H1 (cell line): Measurements from ENCODE around the gene TLE4. TPM values are rescaled to one million over a fixed set of nuclear protein-coding genes. Genes with fewer than 3 reads are reported as not detected.

Experiments used
- CTCF ChIA-PET: fragments of 300-600 bp; sonication (Branson Sonifier 250); formaldehyde crosslinking; loops from one replicate; lab custom pipeline; 2021; ENCODE audit not compliant: partially characterized antibody; lab: Charles Lee
- POLR2A ChIA-PET: fragments of 300-600 bp; sonication (Branson Sonifier 250); formaldehyde crosslinking; loops from one replicate; lab custom pipeline; 2021; ENCODE audit warnings: inconsistent platforms; ENCODE audit not compliant: partially characterized antibody; lab: Charles Lee
- DNase-seq, 2 experiments: peaks; one replicate each; pipeline versions ENCODE4 v3.0.0 to v3.0.0-alpha.2; 2010 to 2022; ENCODE audit warnings: low spot score in 2 of 2, low read depth in 1 of 2, mixed read lengths in 1 of 2
- FAIRE-seq: peaks from 2 replicates; lab custom pipeline; 2011; peaks lifted over from hg19 to GRCh38; lab: Jason Lieb, UNC
- H2AFZ ChIP-seq: 2 replicates; pipeline ENCODE4 v1.8.1; 2012; ENCODE audit warnings: low read length, inconsistent platforms
- H2AK5ac ChIP-seq: 2 replicates; pipeline ENCODE4 v1.6.1; 2013; ENCODE audit warnings: low read depth, low read length
- H2BK120ac ChIP-seq: replicated peaks from 2 replicates; pipeline ENCODE3; 2013; ENCODE audit warnings: low read depth, low read length, inconsistent platforms
- H2BK12ac ChIP-seq: 2 replicates; pipeline ENCODE4 v1.6.1; 2013; ENCODE audit warnings: low read depth, low read length
- H2BK15ac ChIP-seq: 2 replicates; pipeline ENCODE4 v1.6.1; 2013; ENCODE audit warnings: low read length
- H2BK20ac ChIP-seq: 2 replicates; pipeline ENCODE4 v1.6.1; 2013; ENCODE audit warnings: low read length
- H2BK5ac ChIP-seq: 2 replicates; pipeline ENCODE4 v1.6.1; 2013; ENCODE audit warnings: low read depth, low read length
- H3K14ac ChIP-seq: 2 replicates; pipeline ENCODE4 v1.6.1; 2013; ENCODE audit warnings: inconsistent platforms; ENCODE audit not compliant: insufficient read length
- H3K18ac ChIP-seq: 2 replicates; pipeline ENCODE4 v1.6.1; 2013; ENCODE audit warnings: low read length; ENCODE audit errors: extremely low read depth
- H3K23ac ChIP-seq: 2 replicates; pipeline ENCODE4 v1.6.1; 2013; ENCODE audit warnings: inconsistent platforms; ENCODE audit not compliant: insufficient read length
- H3K23me2 ChIP-seq: 2 replicates; pipeline ENCODE4 v1.6.1; 2013; ENCODE audit warnings: low read depth, low read length
- H3K27ac ChIP-seq: 2 replicates; pipeline ENCODE4 v1.6.1; 2011; ENCODE audit warnings: low read depth, low read length, inconsistent platforms
- H3K27me3 ChIP-seq, 4 experiments: replicated peaks in 1 of 4; 1 replicate in 1 of 4; 2 replicates in 3 of 4; pipeline versions ENCODE4 v1.6.1 to v1.8.1; 2011 to 2013; ENCODE audit warnings: low read length in 3 of 4, mild to moderate bottlenecking in 3 of 4, inconsistent platforms in 2 of 4, mixed read lengths in 2 of 4, moderate library complexity in 1 of 4; ENCODE audit not compliant: control insufficient read depth in 3 of 4, insufficient read depth in 3 of 4; ENCODE audit errors: extremely low read depth in 1 of 4
- H3K36me3 ChIP-seq, 4 experiments: 2 replicates each; pipeline versions ENCODE4 v1.6.1 to v1.8.1; 2011 to 2013; ENCODE audit warnings: mild to moderate bottlenecking in 4 of 4, low read length in 3 of 4, moderate library complexity in 2 of 4, control low read depth in 1 of 4, inconsistent platforms in 1 of 4; ENCODE audit not compliant: insufficient read depth in 4 of 4, control insufficient read depth in 2 of 4
- H3K4ac ChIP-seq: replicated peaks from 2 replicates; pipeline ENCODE3; 2013; ENCODE audit warnings: low read length, low read depth, mixed read lengths, inconsistent platforms; ENCODE audit not compliant: insufficient read length
- H3K4me1 ChIP-seq, 4 experiments: replicated peaks in 1 of 4; 1 replicate in 1 of 4; 2 replicates in 3 of 4; pipeline versions ENCODE4 v1.6.1 to v1.8.1; 2011 to 2013; ENCODE audit warnings: low read length in 3 of 4, inconsistent platforms in 2 of 4, mixed read lengths in 1 of 4; ENCODE audit not compliant: insufficient read depth in 4 of 4, control insufficient read depth in 3 of 4
- H3K4me2 ChIP-seq, 2 experiments: 2 replicates each; pipeline versions ENCODE4 v1.6.1 to v1.8.1; 2011 to 2013; ENCODE audit warnings: low read depth in 2 of 2, low read length in 2 of 2, control low read depth in 1 of 2, inconsistent platforms in 1 of 2, mild to moderate bottlenecking in 1 of 2; ENCODE audit not compliant: insufficient read depth in 1 of 2
- H3K4me3 ChIP-seq, 4 experiments: fragments of 200-600, 300-600 bp in 1 of 4; sonication (generic), shearing (Covaris generic), sonication (Bioruptor Twin) in 1 of 4; 2 replicates each; pipeline versions ENCODE4 v1.5.1 to v1.8.1; 2011 to 2016; ENCODE audit warnings: low read length in 4 of 4, low read depth in 3 of 4, control low read depth in 2 of 4, inconsistent platforms in 2 of 4, mild to moderate bottlenecking in 2 of 4, mixed read lengths in 1 of 4, moderate library complexity in 1 of 4; ENCODE audit not compliant: insufficient read depth in 2 of 4; ENCODE audit errors: extremely low read depth in 1 of 4
- H3K56ac ChIP-seq: replicated peaks from 2 replicates; pipeline ENCODE3; 2013; ENCODE audit warnings: low read depth, mild to moderate bottlenecking, mixed read lengths, low read length, inconsistent platforms; ENCODE audit not compliant: insufficient read length
- H3K79me1 ChIP-seq: 2 replicates; pipeline ENCODE4 v1.6.1; 2013; ENCODE audit warnings: low read depth, low read length, control low read depth
- H3K79me2 ChIP-seq, 2 experiments: 2 replicates each; pipeline versions ENCODE4 v1.6.1 to v1.8.1; 2012 to 2013; ENCODE audit warnings: low read length in 2 of 2, mild to moderate bottlenecking in 2 of 2, inconsistent platforms in 1 of 2; ENCODE audit not compliant: insufficient read depth in 2 of 2, control insufficient read depth in 1 of 2
- H3K9ac ChIP-seq, 4 experiments: replicated peaks in 1 of 4; 1 replicate in 1 of 4; 2 replicates in 3 of 4; pipeline versions ENCODE4 v1.6.1 to v1.8.1; 2011 to 2013; ENCODE audit warnings: low read depth in 3 of 4, low read length in 3 of 4, control low read depth in 2 of 4, mild to moderate bottlenecking in 2 of 4, moderate library complexity in 2 of 4, inconsistent platforms in 1 of 4; ENCODE audit errors: extremely low read depth in 1 of 4
- H3K9me3 ChIP-seq, 2 experiments: 2 replicates each; pipeline versions ENCODE4 v1.6.1 to v1.8.1; 2012 to 2013; ENCODE audit warnings: mild to moderate bottlenecking in 2 of 2, moderate library complexity in 2 of 2, control low read depth in 1 of 2, inconsistent platforms in 1 of 2, low read depth in 1 of 2, low read length in 1 of 2, mixed read lengths in 1 of 2; ENCODE audit not compliant: insufficient read depth in 2 of 2
- H4K20me1 ChIP-seq, 2 experiments: replicated peaks in 1 of 2; 2 replicates each; pipeline versions ENCODE3 to v1.8.1; 2011 to 2013; ENCODE audit warnings: inconsistent platforms in 2 of 2, low read length in 2 of 2, mild to moderate bottlenecking in 1 of 2; ENCODE audit not compliant: insufficient read depth in 2 of 2, control insufficient read depth in 1 of 2
- H4K5ac ChIP-seq: 2 replicates; pipeline ENCODE4 v1.6.1; 2013; ENCODE audit warnings: low read length, low read depth, mixed read lengths, inconsistent platforms; ENCODE audit not compliant: insufficient read length
- H4K8ac ChIP-seq: 2 replicates; pipeline ENCODE4 v1.8.0; 2013; ENCODE audit warnings: mild to moderate bottlenecking, moderate library complexity, low read length, inconsistent platforms; ENCODE audit not compliant: insufficient read depth; ENCODE audit errors: extremely low read depth
- H4K91ac ChIP-seq: replicated peaks from 2 replicates; pipeline ENCODE3; 2013; ENCODE audit warnings: low read length, mixed read lengths, inconsistent platforms; ENCODE audit not compliant: insufficient read length
- E2F6 ChIP-seq: IDR thresholded peaks from 2 replicates; pipeline ENCODE4 v1.6.1; 2012; ENCODE audit warnings: inconsistent platforms
- RXRA ChIP-seq: IDR thresholded peaks from 2 replicates; pipeline ENCODE4 v1.6.1; 2011; ENCODE audit warnings: low read depth, mild to moderate bottlenecking, low read length, moderate library complexity; ENCODE audit not compliant: insufficient read depth
- SIRT6 ChIP-seq: IDR thresholded peaks from one replicate; pipeline ENCODE4 v1.7.1; 2012; ENCODE audit warnings: low read length, inconsistent platforms
- SP4 ChIP-seq: IDR thresholded peaks from 2 replicates; pipeline ENCODE4 v1.6.1; 2012; ENCODE audit warnings: low read length, inconsistent platforms
- TAF7 ChIP-seq: optimal IDR thresholded peaks from 2 replicates; pipeline ENCODE3; 2011; ENCODE audit warnings: low read depth, mild to moderate bottlenecking, inconsistent platforms, low read length, moderate library complexity, borderline replicate concordance
- TBP ChIP-seq: IDR thresholded peaks from 2 replicates; pipeline ENCODE4 v1.6.1; 2011; ENCODE audit warnings: low read depth, low read length, improper control_type of control experiment
- YY1 ChIP-seq: IDR thresholded peaks from 2 replicates; pipeline ENCODE4 v1.6.1; 2011; ENCODE audit warnings: low read depth, mild to moderate bottlenecking, low read length
- WGBS, 2 experiments: shearing (Covaris generic) in 1 of 2; methylation state at CpG; one replicate each; pipeline versions ENCODE4 v1.1.6 to v1.1.7; 2013 to 2015; ENCODE audit warnings: low lambda C conversion rate in 2 of 2, mixed read lengths in 2 of 2, inconsistent platforms in 1 of 2, low coverage in 1 of 2, missing lambda C conversion rate in 1 of 2; ENCODE audit not compliant: insufficient replicate concordance in 2 of 2, insufficient coverage in 1 of 2, insufficient read length in 1 of 2; ENCODE audit errors: extremely low coverage in 1 of 2, missing lambda C conversion rate in 1 of 2; 5-methylcytosine and 5-hydroxymethylcytosine counted together
- polyA plus RNA-seq, 7 experiments: library from polyadenylated mRNA; depleted of rRNA in 3 of 7; stranded (reverse) in 5 of 7; unstranded in 2 of 7; fragments of >200 nt in 5 of 7; fragments of 200-250 nt in 2 of 7; gene quantifications; 1 replicate in 5 of 7; 2 replicates in 1 of 7; 4 replicates in 1 of 7; pipeline versions ENCODE4 v1.2.1 to v1.2.3, GENCODE V29; 2011 to 2013; ENCODE audit warnings: missing spikeins in 2 of 7, mixed read lengths in 2 of 7
- total RNA-seq: library from RNA; stranded (reverse); fragmentation: NEBNext Ultra II Directional; extraction: Animal tissue kit (Norgen Biotek cat#: 25700); gene quantifications from 2 replicates; pipeline ENCODE4 v1.2.1, GENCODE V29; 2021
- TF ChIP-seq, protein P1 (sequence below): IDR thresholded peaks from 2 replicates; pipeline ENCODE4 v1.6.1; 2012; ENCODE audit warnings: low read length, inconsistent platforms

The TLE4 gene
- total and polyA plus RNA-seq, 2 of the 8 experiments (the other 6 are each of a cell fraction or from before 2014, with no cell fraction given) = 32.4 to 36.9 TPM

DNA sequence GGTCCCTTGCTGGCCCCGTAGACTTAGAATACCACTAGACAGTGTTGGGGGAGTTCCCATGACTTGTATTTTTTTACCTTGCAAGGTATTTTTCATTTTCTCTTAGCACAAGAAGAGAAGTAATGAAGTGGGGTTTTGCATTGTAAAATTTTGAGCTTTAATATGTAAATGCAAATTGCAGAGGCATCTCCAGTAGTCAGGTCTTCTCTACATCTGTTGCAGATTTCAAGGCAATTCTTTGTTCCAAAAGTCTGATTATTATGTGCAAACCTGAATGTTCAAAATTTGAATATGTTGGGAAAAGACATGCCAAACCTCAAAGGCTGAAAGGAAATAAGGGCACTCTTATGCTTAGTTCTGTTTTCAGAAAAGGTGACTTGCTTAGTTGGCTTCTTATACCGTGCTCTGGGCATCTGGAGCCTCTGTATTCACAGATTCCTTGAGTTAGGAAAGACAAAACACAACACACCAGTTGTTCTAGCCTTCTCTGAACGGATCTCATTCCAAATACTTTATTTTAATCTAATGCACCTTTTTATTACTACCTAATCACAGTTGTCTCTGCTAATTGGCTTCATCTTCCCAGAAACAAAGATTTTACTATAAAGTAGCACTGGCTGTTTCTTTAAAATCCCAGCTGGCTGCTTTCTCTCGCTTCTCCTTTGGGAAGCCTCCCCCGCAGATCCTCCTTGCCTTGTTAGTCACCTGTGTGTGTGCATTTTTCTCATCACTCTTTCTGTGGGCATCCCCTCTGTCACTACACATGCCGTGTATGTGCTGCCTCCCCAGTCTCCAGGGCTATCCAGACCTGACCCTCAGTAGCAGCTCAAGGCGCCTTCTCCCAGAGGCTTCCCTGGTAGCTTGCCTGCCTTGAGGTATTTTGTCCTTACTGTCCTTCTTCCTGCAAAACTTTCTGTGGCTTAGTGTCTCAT lies 138.2 kb downstream of the TLE4 start:
- Histone ChIP-seq H2BK15ac (no peak overlapping the region), H3K18ac (0 out of 2 replicates have a peak overlapping the region, but pooled peaks have one; percentile 33), H3K4ac (no peak overlapping the region), H4K91ac (no peak overlapping the region), H3K27me3 (no peaks in the 10 kb centered on the region), H4K20me1 (no peaks in the 10 kb centered on the region), H3K79me1 (no peaks in the 10 kb centered on the region), H4K5ac (no peak overlapping the region), H2BK5ac (no peak overlapping the region), H2BK20ac (no peak overlapping the region), H3K4me2 (no peak overlapping the region), H3K79me2 (no peaks in the 10 kb centered on the region), H3K9ac (no peak overlapping the region), H3K14ac (no peak overlapping the region), H3K56ac (no peak overlapping the region), H2BK120ac (no peak overlapping the region), H3K23ac (no peak overlapping the region), H2AFZ (no peak overlapping the region), H2AK5ac (no peak overlapping the region), H3K4me3 (no peak overlapping the region; a peak in 1 of 8 replicates), H3K36me3 (peaks cover 4 to 36% (median 8%) of the 10 kb centered on the region in 4 experiments; a peak in 6 of 8 replicates), H2BK12ac (no peak overlapping the region; the same call in 1 of the 2 replicates), H3K4me1 (peaks cover 2 to 4% (median 3%) of the 10 kb centered on the region in 4 experiments; a peak in 4 of 7 replicates), H3K9me3 (no peaks in the 10 kb centered on the region), H3K27ac (no peak overlapping the region), H4K8ac (no peak overlapping the region; the same call in 1 of the 2 replicates), H3K23me2 (no peaks in the 10 kb centered on the region; the same call in 1 of the 2 replicates)
- WGBS, 2 experiments = 70% methylated on average over 7 of the region's 7 CpGs; no CpG with 5 or more reads in 1 of the 2 experiments
- ChIA-PET CTCF (interaction anchor here (0.6 to 1.5 kb wide), 2 partner anchors 16 to 106 kb away, joined by 3 read pairs; no protein-coding TSS in a partner anchor), POLR2A (no interaction called here)
- FAIRE-seq = no peak
- TF ChIP-seq RXRA (no peak), YY1 (no peak), SIRT6 (no peak), TAF7 (no peak), TBP (no peak), E2F6 (no peak), SP4 (no peak)
- TF ChIP-seq, protein P1, sequence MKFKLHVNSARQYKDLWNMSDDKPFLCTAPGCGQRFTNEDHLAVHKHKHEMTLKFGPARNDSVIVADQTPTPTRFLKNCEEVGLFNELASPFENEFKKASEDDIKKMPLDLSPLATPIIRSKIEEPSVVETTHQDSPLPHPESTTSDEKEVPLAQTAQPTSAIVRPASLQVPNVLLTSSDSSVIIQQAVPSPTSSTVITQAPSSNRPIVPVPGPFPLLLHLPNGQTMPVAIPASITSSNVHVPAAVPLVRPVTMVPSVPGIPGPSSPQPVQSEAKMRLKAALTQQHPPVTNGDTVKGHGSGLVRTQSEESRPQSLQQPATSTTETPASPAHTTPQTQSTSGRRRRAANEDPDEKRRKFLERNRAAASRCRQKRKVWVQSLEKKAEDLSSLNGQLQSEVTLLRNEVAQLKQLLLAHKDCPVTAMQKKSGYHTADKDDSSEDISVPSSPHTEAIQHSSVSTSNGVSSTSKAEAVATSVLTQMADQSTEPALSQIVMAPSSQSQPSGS = no peak
- DNase-seq = no peak
